Activated CD8-positive, alpha-beta memory T cell treated with anti-CD3 and anti-CD28 coated beads for 24 hours (primary cell): ENCODE data around the gene CCNB1IP1.
A peak's percentile ranks its signal among the peaks of the same experiment; 100 is the strongest.
"Not testable (repeated sequence)": the region's sequence is repeated elsewhere in the genome, so short reads cannot be mapped to it uniquely, and the experiment has no call there.

Experiments
- DNase-seq: peaks from one replicate; pipeline ENCODE4 v3.0.0-alpha.2; 2020

The CCNB1IP1 gene, protein sequence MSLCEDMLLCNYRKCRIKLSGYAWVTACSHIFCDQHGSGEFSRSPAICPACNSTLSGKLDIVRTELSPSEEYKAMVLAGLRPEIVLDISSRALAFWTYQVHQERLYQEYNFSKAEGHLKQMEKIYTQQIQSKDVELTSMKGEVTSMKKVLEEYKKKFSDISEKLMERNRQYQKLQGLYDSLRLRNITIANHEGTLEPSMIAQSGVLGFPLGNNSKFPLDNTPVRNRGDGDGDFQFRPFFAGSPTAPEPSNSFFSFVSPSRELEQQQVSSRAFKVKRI

DNA sequence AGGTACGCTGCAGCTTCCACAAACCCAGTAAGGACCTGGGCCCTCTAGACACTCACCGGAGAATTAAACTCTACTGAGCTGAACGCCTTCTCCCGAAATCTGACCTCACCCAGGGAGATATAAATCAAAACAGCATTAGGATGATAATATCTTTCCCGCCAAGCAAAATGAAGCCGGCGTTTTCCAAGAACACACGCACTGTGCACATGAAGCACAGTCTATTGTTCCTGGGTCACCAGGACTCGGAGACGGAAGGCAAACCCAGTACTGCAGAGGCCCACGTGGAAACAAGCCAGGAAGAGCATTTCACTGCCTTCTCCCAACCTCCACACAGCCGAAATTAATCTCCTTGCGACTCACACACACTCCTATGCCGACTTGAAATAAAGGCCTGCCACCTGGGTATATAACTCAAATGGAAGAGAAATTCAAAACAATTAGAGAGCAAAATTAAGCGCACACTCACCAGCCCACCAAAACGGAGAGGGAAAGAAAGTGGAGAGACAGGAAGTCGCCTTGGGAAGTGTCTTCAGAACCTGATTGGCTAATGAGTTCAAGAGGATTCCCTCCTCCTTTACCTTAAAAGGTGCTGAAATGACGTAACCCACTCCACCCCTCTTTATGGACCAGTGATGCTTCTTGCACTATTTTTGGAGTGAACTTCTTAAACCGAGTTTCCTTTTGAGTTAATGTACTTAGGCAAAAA lies at the start of gene CCNB1IP1:
Gene CCNB1IP1 (minus strand): TSS at position 492 of the 706 bp plus-strand sequence. CDS start 16,756 bp downstream, outside the sequence.
- peak; percentile 77 for DNase-seq

DNA sequence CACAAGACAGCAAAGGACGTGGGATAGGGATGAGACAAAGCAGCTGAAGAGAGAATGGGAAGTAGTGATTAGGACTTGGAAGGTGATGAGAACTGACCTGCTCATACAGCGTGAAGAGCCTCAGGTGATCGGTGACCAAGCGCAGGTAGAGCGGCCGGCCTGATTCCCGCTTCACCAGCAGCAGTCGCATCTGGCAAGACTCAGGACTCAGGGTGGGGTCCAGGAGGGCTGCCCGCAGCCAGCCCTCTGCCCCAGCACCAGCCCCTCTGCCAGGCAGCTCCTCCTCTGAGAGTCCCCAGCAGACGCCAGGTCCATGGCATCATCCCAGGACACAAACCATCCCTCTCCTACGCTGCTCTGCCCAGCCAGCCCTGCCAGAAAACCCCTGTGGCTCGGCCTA lies 49.4 kb upstream of the CCNB1IP1 start:
- DNase-seq, result no peak

DNA sequence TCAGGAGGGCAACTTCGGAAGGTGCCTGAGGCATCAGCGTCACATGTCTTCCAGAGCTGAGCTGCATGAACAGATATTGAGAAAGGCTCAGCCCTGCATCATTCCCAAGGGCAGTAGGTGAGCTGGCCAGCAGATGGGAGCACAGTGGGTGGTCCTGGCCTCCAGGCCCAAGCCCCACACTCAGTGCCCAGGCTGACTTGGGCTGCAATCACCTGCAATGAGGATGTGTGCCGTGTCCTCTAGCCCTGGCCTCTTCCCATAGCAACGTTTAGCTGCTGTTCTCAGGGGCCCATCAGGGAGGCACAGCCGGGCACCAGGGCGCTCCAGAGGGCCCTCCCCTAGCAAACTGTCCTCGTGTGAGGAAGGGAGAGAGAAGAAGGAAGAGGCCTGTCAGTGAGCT lies 48.3 kb upstream of the CCNB1IP1 start:
- DNase-seq, result no peak

DNA sequence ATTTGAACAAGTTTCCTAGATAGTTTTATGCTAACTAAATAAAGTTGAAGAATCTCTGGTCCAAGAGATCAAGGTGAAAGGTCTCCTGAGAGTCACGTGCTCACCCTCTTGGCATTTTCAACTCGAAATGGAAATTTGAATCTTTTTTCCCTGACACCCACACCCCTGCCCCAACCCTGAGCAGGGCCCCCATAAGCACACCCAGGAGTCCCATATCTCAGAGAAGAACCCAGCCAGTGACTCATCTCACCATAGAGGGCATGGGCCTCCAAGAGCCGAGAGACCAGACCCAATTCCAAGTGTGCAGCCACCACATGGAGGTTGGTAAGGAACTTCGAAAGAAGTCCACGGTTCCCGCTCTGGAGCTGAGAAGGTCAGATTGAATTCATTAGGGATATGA lies 47.6 kb upstream of the CCNB1IP1 start:
- no peak for DNase-seq

DNA sequence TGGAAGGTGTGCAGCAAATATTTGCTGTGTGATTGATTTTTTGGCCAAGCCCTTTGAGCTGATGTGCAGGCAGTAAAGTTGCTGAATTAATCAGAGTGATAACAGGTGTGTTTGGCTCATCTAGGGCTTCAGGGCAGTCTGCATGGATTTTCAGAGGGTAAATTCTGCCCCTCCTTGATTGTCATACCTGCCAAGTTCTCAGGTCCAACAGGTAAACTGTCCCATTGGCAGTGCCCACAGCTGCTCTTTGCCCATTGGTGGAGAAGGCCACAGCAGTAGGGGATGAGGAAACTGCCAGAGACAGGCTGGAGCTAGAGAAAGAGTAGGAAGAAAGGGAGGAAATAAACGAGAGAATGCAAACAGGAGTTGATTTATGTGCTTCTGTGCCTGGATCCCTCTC lies 46.7 kb upstream of the CCNB1IP1 start:
- no peak for DNase-seq

DNA sequence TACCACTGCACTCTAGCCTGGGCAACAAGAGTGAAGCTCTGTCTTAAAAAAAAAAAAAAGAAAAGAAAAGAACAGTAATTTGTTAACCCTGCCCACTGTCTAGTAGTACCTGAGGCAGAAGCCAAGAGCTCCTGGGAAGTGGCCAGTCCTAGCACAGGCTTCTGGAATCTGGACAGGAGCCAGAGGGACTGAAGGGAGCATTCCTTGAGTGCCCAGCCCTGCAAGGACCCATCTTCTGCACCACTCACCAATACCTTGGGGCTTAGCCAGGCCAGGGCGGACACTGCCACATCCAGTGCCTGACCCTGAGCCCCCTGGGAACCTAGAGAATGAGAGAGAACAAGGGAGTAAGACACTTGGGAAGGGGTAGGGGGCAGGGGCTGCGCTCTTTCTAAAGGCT lies 44.1 kb upstream of the CCNB1IP1 start:
- DNase-seq, result no peak

DNA sequence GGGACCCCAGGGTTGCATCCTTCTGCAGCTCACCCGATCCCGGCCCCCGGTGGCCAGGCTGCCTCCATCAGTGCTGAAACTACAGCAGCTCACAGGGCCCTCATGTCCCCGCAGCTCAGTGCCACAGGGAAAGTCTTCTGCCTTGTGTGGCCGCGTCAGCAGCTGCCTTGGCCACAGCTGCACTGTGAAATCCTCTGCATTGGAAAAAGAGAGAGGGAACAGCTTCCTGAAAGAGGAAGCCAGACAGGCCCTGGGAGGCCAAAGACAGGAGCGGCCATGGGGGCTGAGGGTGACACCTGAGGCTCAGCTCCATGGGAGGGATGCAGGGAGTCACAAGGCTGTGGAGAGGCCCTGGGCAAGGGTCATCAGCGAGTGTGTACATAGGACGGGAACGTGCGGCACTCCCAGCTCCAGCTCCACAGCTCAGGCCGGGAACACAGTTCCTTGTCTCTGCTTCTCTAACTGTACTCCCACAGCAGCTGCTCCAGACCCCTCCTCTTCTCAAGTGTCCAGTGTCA lies 43.1 kb upstream of the CCNB1IP1 start:
- DNase-seq, result no peak

DNA sequence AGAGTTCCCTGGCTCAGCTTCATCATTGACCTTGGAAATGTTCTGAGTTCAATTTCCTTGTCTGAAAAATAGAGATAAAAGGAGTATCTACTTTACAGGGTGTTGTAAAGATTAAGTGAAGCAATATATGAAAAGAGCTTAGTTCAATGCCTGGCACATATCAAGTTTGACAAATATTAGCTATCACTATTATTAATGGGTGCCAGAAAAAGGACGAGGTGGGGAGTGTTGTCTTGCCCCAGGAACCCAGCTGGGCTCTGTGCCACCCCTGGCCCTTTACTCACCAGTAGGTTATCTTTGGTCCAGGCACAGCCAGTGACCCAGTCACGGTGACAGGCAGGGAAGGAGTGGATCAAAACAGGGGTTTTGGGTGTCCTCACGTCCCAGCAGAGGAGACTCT lies 42.4 kb upstream of the CCNB1IP1 start:
- DNase-seq, result no peak

DNA sequence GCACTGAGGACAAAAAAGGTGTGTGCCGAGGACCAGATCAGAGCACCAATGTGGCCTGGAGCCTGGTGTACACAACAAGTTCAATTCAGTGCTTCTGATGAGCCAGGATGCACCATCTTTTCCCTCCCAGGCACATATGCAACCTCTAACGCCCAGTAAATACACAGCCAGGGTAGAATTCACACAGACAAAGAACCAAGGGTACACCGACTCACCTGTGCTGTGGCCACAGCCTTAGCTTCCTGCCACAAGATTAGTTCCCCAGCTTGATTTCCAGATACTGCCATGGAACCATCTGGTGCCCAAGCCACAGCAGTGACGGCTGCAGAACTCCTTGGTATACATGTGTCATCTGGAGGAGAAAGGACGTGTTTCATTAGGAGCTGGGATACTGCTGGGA lies 39.7 kb upstream of the CCNB1IP1 start:
- no peak for DNase-seq

DNA sequence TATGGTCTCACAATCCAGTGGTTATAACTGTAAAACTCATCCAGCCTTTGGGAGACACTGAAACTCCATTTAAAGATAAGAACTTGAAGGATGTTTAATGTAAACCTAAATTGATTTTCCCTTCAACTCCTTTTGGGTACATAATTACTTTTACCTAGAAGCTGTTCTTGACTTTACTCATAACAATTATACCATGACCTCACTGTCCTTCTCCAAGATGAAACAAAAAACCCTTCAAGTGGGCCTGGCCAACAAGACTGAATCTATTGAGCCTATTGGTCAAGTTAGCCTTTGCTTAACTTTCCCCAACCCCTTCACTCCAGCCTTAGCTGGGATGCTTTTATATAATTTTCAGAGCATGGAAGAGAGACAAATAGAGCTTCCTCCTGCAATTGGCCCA lies 32.8 kb upstream of the CCNB1IP1 start:
- no peak for DNase-seq

DNA sequence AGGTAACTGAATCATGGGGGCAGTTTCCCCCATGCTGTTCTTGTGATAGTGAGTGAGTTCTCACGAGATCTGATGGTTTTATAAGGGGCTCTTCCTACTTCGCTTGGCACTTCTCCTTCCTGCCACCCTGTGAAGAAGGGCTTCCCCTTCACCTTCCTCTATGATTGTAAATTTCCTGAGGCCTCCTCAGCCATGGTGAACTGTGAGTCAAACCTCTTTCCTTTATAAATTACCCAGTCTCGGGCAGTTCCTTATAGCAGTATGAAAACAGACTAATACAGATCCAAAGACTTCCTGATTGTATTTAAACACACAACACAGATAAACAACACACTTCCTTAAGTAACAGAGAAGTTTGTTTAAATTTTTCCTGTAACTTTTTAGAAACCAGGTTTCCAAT lies 25.4 kb upstream of the CCNB1IP1 start:
- DNase-seq, result not testable (repeated sequence)

DNA sequence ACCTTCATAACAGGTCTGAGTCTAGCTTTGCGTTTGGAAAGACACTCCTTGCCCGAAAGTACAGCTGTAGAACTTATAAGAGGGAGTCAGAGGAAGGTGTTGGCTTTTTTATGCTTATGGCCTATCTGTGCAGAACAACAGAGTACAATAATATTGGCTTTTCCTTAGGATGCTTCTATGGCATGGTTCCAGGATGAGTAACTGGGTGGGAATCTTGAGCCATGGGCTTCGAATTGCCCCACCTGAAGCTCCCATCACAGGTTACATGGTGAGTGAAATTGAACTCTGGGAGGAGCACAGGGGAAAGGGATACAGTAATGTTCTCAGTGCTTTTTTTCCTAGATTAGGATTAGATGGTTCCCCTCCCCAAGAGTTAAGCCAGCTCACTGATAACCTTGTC lies 23.3 kb upstream of the CCNB1IP1 start:
- no peak for DNase-seq

DNA sequence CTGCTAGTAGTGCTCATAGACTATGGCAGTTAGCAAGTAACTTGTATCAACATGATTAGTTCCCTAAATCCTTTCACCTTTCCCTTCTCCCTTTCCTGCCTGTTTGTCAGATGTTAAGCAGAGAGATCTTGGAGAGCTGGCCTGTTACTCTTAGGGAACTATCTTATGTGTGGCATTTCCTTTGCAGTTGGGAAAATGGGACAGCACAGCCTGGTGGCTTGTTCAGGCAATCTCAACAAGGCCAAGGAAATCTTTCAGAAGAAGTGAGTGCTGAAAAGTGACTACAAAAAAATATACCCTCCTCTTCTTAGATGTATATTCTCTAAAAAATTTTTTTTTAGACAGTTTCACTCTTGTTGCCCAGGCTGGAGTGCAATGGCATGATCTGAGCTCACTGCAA lies 17.8 kb upstream of the CCNB1IP1 start:
- DNase-seq, result no peak

DNA sequence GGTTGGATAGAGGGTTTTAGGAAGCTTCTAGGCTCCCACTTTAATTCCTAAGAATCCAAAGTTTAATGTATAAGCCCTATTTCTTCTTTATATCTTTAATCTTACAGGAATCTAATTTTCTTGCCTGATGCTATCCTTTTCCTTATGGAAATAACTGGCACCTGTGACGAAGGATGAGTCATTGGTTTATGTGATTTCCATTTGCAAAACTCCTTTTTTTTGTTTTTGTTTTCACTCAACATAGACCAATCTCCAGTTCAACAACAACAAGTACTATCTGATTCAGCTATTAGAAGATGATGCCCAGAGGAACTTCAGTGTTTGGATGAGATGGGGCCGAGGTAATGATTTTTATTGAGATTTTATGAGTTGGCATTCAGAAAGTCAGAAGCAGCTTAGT lies 17.2 kb upstream of the CCNB1IP1 start:
- DNase-seq, result no peak

DNA sequence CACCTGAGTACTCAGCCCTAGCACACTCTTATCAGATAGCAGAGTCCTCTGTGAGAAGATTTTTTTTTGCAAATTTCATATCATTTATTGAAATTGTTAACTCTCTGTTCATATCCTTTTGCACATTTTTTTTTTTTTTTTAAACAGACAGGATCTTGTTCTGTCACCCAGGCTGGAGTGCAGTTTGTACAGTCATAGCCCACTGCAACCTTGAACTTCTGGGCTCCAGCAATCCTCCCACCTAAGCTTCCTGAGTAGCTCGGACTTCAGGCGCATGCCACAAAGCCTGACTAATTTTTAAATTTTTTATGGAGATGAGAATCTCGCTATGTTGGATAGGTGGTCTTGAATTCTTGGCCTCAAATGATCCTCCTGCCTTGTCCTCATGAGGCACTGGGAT lies 14.7 kb upstream of the CCNB1IP1 start:
- DNase-seq, result no peak

DNA sequence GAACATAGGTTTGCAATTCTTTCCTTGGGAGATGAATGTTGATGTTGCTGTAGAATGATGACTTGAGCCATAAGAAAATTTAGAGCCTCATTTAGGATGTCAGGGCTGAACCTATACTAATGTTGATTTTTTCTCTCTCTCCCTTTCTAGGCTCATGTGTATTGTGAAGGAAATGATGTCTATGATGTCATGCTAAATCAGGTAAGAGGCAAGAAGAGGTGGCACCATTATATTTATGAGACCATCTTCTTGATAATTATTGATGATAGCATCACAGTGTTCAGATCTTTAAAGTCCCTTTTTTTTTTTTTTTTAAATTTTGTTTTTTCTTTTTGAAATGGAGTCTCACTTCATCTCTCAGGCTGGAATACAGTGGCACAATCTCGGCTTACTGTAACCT lies 13.6 kb upstream of the CCNB1IP1 start:
- DNase-seq, result no peak

DNA sequence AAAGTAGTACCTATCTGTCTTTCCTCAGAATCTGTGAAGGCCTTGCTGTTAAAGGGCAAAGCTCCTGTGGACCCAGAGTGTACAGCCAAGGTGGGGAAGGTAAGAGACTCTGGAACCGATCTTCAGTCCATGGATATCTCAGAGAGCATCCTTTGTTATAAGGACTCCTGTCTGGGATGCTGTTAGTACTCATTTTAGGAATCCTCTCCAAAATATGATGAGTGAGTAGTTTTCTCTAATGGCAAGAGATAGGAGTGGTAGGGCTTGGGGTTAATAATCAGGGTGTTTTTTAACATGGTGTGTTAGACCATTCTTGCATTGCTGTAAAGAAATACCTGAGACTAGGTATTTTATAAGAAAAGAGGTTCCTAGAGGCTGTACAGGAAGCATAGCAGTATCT lies 12.3 kb upstream of the CCNB1IP1 start:
- no peak for DNase-seq

DNA sequence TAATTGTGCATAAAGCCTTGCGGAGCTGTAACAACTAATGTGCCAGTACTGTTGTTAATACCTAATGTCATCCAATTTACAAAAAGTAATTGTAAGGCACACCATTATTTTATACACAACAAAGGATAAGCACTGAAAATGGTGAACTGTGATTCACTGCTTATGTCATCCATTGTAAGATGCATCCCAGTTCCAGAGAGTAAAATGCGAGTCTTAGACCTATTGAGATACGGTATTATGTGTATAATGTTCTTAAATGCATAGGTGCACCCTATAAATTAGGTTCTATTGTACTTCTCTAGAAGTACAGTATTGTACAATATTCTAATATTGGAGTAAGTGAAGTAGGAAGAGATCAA lies 10.8 kb upstream of the CCNB1IP1 start:
- DNase-seq, result no peak

DNA sequence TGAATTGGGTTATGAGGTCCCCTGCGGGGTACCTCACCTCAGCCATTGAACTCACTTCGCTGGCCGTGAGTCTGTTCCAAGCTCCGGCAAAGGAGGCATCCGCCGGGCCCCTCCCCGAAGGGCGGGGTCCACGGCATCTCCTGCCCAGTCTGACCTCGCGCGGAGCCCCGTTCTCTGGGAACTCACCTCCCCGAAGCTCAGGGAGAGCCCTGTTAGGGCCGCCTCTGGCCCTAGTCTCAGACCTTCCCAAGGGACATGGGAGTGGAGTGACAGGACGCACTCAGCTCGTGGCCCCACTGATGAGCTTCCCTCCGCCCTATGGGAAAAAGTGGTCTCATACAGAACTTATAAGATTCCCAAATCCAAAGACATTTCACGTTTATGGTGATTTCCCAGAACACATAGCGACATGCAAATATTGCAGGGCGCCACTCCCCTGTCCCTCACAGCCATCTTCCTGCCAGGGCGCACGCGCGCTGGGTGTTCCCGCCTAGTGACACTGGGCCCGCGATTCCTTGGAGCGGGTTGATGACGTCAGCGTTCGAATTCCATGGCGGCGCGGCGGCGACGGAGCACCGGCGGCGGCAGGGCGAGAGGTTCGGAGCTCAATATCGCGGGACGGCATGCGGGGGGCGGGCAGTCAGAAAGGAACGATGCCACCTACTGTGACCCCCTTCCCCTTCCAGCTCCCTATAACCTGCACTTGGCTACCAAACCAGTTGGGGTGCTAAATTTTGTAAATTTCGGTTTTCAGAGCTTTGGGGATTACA lies 10.2 kb upstream of the CCNB1IP1 start, which contains the start of gene PARP2:
Gene PARP2 (plus strand): TSS at position 544 of the 770 bp plus-strand sequence. CDS start 7 bp downstream, at position 551.
- DNase-seq, result peak; percentile 96

DNA sequence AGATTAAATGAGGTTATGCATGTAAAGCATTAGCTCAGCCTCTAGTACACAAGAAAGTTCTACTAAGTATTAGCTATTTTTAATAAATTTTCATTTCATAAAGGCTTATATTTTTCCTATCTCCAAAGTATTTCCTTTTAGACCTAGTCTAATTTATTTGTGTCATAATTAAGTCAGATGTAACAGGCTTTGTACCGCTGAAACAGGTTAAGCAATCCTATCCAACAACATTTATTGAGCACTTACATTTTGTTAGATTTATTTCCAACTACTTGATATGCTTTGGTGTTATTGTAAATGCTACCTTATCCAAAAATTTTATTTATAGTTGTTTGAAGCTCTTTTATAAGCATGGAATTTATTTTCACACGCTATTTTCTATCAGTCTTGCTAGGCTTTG lies 8.6 kb upstream of the CCNB1IP1 start:
- DNase-seq, result no peak

DNA sequence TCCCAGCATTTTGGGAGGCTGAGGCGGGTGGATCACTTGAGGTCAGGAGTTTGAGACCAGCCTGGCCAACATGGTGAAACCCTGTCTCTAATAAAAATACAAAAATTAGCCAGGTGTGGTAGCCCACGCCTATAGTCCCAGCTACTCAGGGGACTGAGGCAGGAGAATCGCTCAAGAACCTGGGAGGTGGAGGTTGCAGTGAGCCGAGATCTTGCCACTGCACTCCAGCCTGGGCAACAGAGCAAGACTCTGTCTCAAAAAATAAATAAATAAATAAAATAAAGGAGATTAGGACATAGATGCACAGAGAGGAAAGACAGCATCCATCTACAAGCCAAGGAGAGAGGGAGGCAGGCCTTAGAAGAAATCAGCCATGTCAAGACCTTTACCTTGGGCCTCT lies 8.0 kb upstream of the CCNB1IP1 start:
- not testable (repeated sequence) for DNase-seq

DNA sequence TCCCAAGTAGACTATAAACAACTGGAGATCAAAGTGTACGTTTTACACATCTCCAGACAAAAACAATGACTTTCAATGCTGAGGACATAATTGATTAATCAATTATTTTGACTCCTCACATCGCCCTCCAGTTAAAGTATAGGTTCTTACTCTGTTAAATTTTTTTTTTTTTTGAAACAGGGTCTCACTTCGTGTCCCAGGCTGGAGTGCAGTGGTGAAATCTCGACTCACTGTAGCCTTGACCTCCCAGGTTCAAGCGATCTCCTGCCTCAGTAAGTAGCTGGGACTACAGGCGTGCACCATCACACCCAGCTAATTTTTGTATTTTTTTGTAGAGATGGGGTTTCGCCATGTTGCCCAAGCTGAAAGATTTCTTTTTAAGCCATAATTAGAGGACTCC lies 938 bp upstream of the CCNB1IP1 start:
- no peak for DNase-seq

DNA sequence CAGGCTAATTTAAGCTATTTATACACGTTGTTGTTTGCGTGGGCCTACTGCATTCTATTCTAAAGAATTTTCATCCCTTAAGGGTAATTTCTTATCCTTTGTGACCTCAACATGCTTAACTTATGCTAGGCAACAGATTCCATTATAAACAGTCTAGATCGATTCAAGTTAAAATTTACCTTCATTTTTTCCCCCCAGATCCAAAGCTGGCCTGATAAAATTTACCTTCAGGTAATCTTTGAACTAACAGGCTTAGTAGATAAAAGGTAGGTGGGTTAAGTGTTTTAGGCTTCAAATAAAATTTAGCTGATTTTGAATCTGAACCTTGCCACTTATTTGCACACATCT lies 389 bp upstream of the CCNB1IP1 start:
- no peak for DNase-seq

DNA sequence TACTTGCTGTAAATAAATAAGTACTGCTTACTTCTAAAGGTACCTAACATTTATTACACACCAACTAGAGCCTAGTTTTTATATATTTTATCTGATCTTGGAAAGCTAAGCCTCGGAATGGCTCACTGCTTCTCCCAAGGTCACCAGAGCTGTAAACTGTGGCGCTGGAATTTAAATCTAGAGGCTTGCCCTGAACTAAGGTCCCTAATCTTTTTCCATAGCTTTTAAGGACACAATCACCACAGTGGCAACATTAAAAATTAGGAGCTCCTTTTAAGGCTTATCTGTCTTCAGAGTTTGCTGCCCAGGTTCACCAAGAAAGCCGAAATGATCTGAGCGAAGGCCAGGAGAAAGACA lies 670 bp downstream of the CCNB1IP1 start:
- no peak for DNase-seq
